ENCODE results near the gene MED14. TPM values are rescaled to one million over a fixed set of nuclear protein-coding genes. Genes with fewer than 3 reads are reported as not detected.

MED14 gene
- total RNA-seq (2022; extraction: Qiagen RNA extraction; ENCODE audit: low read depth), result 21.2 to 28.9 TPM (median 25.2 TPM) in 5 replicates

GRCh38 chrX:40735325-40736169 is at the start of gene MED14:
MED14 (minus strand) TSS chrX:40735542; CDS start chrX:40735412, 130 bp downstream.

DNA sequence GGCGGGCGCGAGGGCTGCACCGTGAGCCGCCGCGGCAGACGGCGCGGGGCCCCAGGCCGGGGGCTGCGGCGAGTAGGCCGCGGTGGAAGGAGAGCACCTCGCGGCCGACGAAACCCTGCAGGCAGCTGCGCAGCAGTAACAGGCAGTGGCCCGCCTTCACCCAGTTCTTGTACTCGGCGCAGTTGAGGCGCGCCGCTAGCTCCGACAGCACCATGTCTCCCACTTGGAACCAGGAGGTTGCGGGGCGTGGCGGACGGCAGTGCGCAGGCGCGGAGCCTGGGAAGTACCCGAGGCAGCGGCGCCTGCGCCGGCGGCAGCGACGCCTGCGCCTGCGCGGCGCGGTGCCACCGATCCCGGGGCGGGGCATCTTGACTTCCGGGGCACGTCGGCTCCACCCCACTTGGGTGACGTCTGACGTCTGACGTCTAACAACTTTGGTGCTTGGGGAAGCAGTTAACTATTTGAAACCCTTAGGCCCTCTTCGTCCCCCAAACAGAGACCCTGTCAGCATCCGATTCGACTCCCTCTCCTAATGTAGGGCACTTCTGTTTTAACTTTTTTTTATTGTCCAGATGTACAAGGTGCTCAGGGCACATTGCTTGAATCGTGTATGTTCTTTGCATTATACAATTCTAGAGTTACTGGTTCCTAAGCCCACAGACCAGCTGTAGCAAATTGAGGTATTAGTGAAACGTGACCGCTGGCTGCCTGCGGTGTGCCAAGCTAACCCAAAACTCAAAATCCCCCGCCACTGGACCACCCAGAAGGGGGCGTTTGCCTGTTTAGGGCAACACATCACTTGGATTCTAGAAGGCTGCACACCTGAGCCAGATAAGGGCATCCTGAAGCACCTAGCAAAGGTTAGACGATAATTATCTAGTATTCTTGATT is 87.8 kb downstream of the MED14 start, which contains the start of gene CXorf38:
Gene CXorf38 (minus strand): TSS at position 255 of the 891 bp plus-strand sequence. CDS start 41 bp downstream, at position 214.

DNA sequence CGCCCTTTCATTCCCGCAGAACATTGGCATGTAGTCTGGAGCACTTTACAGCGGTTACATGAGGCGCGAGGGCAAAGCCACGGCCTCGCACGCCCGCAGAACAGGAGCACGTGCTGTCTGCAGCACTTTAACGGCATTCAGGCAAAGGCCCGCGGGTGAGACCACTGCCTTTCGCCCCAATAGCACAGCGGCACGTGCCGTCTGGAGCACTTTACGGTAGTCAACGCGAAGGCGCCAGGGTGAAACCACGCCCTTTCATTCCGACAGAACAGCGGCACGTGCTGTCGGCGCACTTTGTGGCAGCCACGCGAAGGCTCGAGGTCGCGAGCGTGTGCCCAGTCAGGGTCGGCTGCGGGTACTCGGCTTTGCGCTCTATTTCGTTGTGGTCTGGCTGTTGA is 112.2 kb downstream of the MED14 start, which contains the start of gene MPC1L:
Gene MPC1L (plus strand): TSS at position 290 of the 398 bp plus-strand sequence. CDS start 138 bp downstream, outside the sequence.

Other genes with a start within 250 kb of the MED14 start
- gene ATP6AP2, start 154.6 kb downstream of the MED14 start, total RNA-seq (2022; extraction: Qiagen RNA extraction; ENCODE audit: low read depth), result 126 to 141 TPM (median 134 TPM) in 5 replicates
- not detected in 5 replicates for gene MPC1L, start 112.1 kb downstream of the MED14 start, total RNA-seq (2022; extraction: Qiagen RNA extraction; ENCODE audit: low read depth)
- 8.7 to 12.3 TPM (median 10.3 TPM) in 5 replicates for gene CXorf38, start 88.0 kb downstream of the MED14 start, total RNA-seq (2022; extraction: Qiagen RNA extraction; ENCODE audit: low read depth)

All from A549 treated with DMSO at 1 μM for 4 hours (cell line).